Activated T-cell treated with anti-CD3 and anti-CD28 coated beads for 4 hours (primary cell): Measurements from ENCODE around the gene CISD3.

Experiments
- DNase-seq: peaks from one replicate; pipeline ENCODE4 v3.0.0-alpha.2; 2020

CISD3 gene

GRCh38 chr17:38779965-38780752 lies 50.0 kb downstream of the CISD3 start:
- no peak for DNase-seq

GRCh38 chr17:38783227-38783626 lies 53.1 kb downstream of the CISD3 start:
- no peak for DNase-seq
